Neural cell (in vitro differentiated cells): ENCODE results near the gene GBA2. TPM values are rescaled to one million over a fixed set of nuclear protein-coding genes. Genes with fewer than 3 reads are reported as not detected.

ENCODE experiments used
- H2AFZ ChIP-seq: fragments of 200-600, 300-800 bp; sonication (generic), shearing (Covaris generic); 2 replicates; pipeline ENCODE4 v1.6.0; 2014; ENCODE audit warnings: low read depth, mild to moderate bottlenecking, antibody characterized with exemption, low read length, moderate library complexity
- H3F3A ChIP-seq: fragments of 200-600 bp; shearing (Covaris generic); 2 replicates; pipeline ENCODE4 v1.6.1; 2016; ENCODE audit warnings: mild to moderate bottlenecking, moderate library complexity, mixed read lengths, antibody characterized with exemption, low read length; ENCODE audit not compliant: insufficient read depth, poor library complexity, severe bottlenecking
- H3K27ac ChIP-seq: fragments of 200-600, 300-800 bp; sonication (generic), shearing (Covaris generic); 2 replicates; pipeline ENCODE4 v1.5.1; 2014; ENCODE audit warnings: mild to moderate bottlenecking, low read length, moderate library complexity
- H3K27me3 ChIP-seq: fragments of 300-800, 200-600 bp; sonication (generic), shearing (Covaris generic); 2 replicates; pipeline ENCODE4 v1.6.0; 2014; ENCODE audit warnings: mild to moderate bottlenecking, low read depth, low read length, moderate library complexity; ENCODE audit not compliant: insufficient read depth
- H3K36me3 ChIP-seq: fragments of 300-800, 200-600 bp; sonication (generic), shearing (Covaris generic); 2 replicates; pipeline ENCODE4 v1.5.1; 2014; ENCODE audit warnings: mild to moderate bottlenecking, antibody characterized with exemption, low read length, moderate library complexity; ENCODE audit not compliant: insufficient read depth
- H3K4me2 ChIP-seq: fragments of 300-800, 200-600 bp; sonication (generic), shearing (Covaris generic); 2 replicates; pipeline ENCODE4 v1.6.0; 2014; ENCODE audit warnings: mild to moderate bottlenecking, low read length
- H3K4me3 ChIP-seq: fragments of 300-800, 200-600 bp; sonication (generic), shearing (Covaris generic); 2 replicates; pipeline ENCODE4 v1.5.1; 2014; ENCODE audit warnings: mild to moderate bottlenecking, low read length, moderate library complexity
- H3K79me2 ChIP-seq: fragments of 200-600 bp; shearing (Covaris generic); replicated peaks from 2 replicates; pipeline ENCODE4 v1.6.0; 2014; ENCODE audit warnings: mild to moderate bottlenecking, low read length, moderate library complexity; ENCODE audit not compliant: insufficient read depth
- H3K9ac ChIP-seq: fragments of 300-800, 200-600 bp; sonication (generic), shearing (Covaris generic); 2 replicates; pipeline ENCODE4 v1.6.1; 2016; ENCODE audit warnings: mild to moderate bottlenecking, low read length, mixed read lengths
- H3K9me2 ChIP-seq: fragments of 200-600 bp; shearing (Covaris generic); 2 replicates; pipeline ENCODE4 v1.6.1; 2016; ENCODE audit warnings: mild to moderate bottlenecking, low read length, mixed read lengths; ENCODE audit not compliant: insufficient read depth
- H3K9me3 ChIP-seq: fragments of 200-600, 300-800 bp; sonication (generic), shearing (Covaris generic); 2 replicates; pipeline ENCODE4 v1.6.1; 2016; ENCODE audit warnings: mild to moderate bottlenecking, mixed run types, low read length, moderate library complexity, mixed read lengths
- H4K20me1 ChIP-seq: fragments of 200-600 bp; shearing (Covaris generic); 2 replicates; pipeline ENCODE4 v1.6.1; 2016; ENCODE audit warnings: mild to moderate bottlenecking, mixed run types; ENCODE audit not compliant: insufficient read depth
- CTCF ChIP-seq: fragments of 450-650 bp; IDR thresholded peaks from 2 replicates; pipeline ENCODE4 v1.5.1; 2014; ENCODE audit warnings: antibody characterized with exemption, mild to moderate bottlenecking, moderate library complexity; ENCODE audit not compliant: poor library complexity, severe bottlenecking
- EP300 ChIP-seq: fragments of 450-650 bp; conservative IDR thresholded peaks from 2 replicates; pipeline ENCODE4 v1.6.1; 2014; ENCODE audit warnings: antibody characterized with exemption, mild to moderate bottlenecking, moderate library complexity; ENCODE audit not compliant: poor library complexity, severe bottlenecking
- EZH2 ChIP-seq: fragments of 200-600, 300-800 bp; shearing (Covaris generic), sonication (generic); IDR thresholded peaks from 2 replicates; pipeline ENCODE4 v1.6.1; 2014; ENCODE audit warnings: antibody characterized with exemption, low read length, borderline replicate concordance, mild to moderate bottlenecking; ENCODE audit not compliant: insufficient read depth, poor library complexity, severe bottlenecking
- MXI1 ChIP-seq: fragments of 450-650 bp; conservative IDR thresholded peaks from 2 replicates; pipeline ENCODE4 v1.6.1; 2014; ENCODE audit warnings: antibody characterized with exemption, mild to moderate bottlenecking; ENCODE audit not compliant: poor library complexity, severe bottlenecking
- POLR2AphosphoS5 ChIP-seq: IDR thresholded peaks from 2 replicates; pipeline ENCODE4 v1.6.1; 2012
- RAD21 ChIP-seq: fragments of 450-650 bp; conservative IDR thresholded peaks from 2 replicates; pipeline ENCODE4 v1.6.1; 2014; ENCODE audit warnings: antibody characterized with exemption, mild to moderate bottlenecking, moderate library complexity
- REST ChIP-seq: IDR thresholded peaks from 2 replicates; pipeline ENCODE4 v1.6.1; 2012; ENCODE audit warnings: borderline replicate concordance
- SMC3 ChIP-seq: fragments of 450-650 bp; conservative IDR thresholded peaks from 2 replicates; pipeline ENCODE4 v1.6.1; 2014; ENCODE audit warnings: antibody characterized with exemption, mild to moderate bottlenecking, moderate library complexity; ENCODE audit not compliant: poor library complexity
- TAF1 ChIP-seq: IDR thresholded peaks from 2 replicates; pipeline ENCODE4 v1.6.1; 2012; ENCODE audit warnings: low read depth
- polyA plus RNA-seq: library from polyadenylated mRNA; depleted of rRNA; stranded (reverse); fragments of >200 nt; gene quantifications from 2 replicates; pipeline ENCODE4 v1.2.3, GENCODE V29; 2014

GBA2 gene
- polyA plus RNA-seq, 1 donor from 2014 or later, result 113 TPM

GRCh38 chr9:35691334-35691650 is 57.7 kb downstream of the GBA2 start:
- Histone ChIP-seq H3K9ac (peak overlapping the region; percentile 26), H3F3A (no peaks in the 10 kb centered on the region), H3K9me2 (no peaks in the 10 kb centered on the region), H3K79me2 (no peaks in the 10 kb centered on the region), H3K27ac (no peak overlapping the region), H3K4me2 (no peak overlapping the region), H2AFZ (no peak overlapping the region), H4K20me1 (no peaks in the 10 kb centered on the region), H3K36me3 (no peaks in the 10 kb centered on the region), H3K4me3 (no peak overlapping the region), H3K9me3 (no peaks in the 10 kb centered on the region), H3K27me3 (peaks cover 27% of the 10 kb centered on the region)
- TF ChIP-seq TAF1 (no peak), POLR2AphosphoS5 (no peak), REST (no peak), RAD21 (no peak), MXI1 (no peak), EZH2 (no peak), SMC3 (no peak), EP300 (no peak), CTCF (no peak)

GRCh38 chr9:35690614-35691333 is 58.3 kb downstream of the GBA2 start:
- peak overlapping the region; percentile 26 for H3K9ac ChIP-seq
- no peaks in the 10 kb centered on the region for H3K79me2 ChIP-seq
- TF ChIP-seq EZH2 (peak; percentile 61), EP300 (no peak)
- no peaks in the 10 kb centered on the region for H3K9me3 ChIP-seq
- no peak overlapping the region for H2AFZ ChIP-seq
- no peak overlapping the region for H3K27ac ChIP-seq
- H3F3A ChIP-seq, result no peaks in the 10 kb centered on the region
- H3K36me3 ChIP-seq, result no peaks in the 10 kb centered on the region
- no peaks in the 10 kb centered on the region for H3K9me2 ChIP-seq
- peak overlapping the region; percentile 61 for H3K4me3 ChIP-seq
- peaks cover 27% of the 10 kb centered on the region for H3K27me3 ChIP-seq
- peak overlapping the region; percentile 19 for H3K4me2 ChIP-seq
- H4K20me1 ChIP-seq, result no peaks in the 10 kb centered on the region

GRCh38 chr9:35690294-35690613 is 58.8 kb downstream of the GBA2 start:
- H3K79me2 ChIP-seq, result no peaks in the 10 kb centered on the region
- no peak overlapping the region for H3K27ac ChIP-seq
- H2AFZ ChIP-seq, result no peak overlapping the region
- H3K36me3 ChIP-seq, result no peaks in the 10 kb centered on the region
- H3K9me2 ChIP-seq, result no peaks in the 10 kb centered on the region
- no peaks in the 10 kb centered on the region for H3K9me3 ChIP-seq
- TF ChIP-seq CTCF (no peak), SMC3 (no peak), EZH2 (no peak), REST (no peak), TAF1 (no peak)
- H3K4me2 ChIP-seq, result peak overlapping the region; percentile 19
- H3K4me3 ChIP-seq, result peak overlapping the region; percentile 61
- H3F3A ChIP-seq, result no peaks in the 10 kb centered on the region
- H4K20me1 ChIP-seq, result no peaks in the 10 kb centered on the region
- peak overlapping the region; percentile 26 for H3K9ac ChIP-seq
- H3K27me3 ChIP-seq, result peaks cover 27% of the 10 kb centered on the region
